HG02973 (cell line): Measurements from ENCODE around the gene GSDMA.

ENCODE experiments used
- ATAC-seq: cut with Tn5 transposase; IDR thresholded peaks from one replicate; pipeline ENCODE4 v1.9.1; 2021; ENCODE audit warnings: moderate library complexity; ENCODE audit not compliant: unreplicated experiment

GSDMA gene

GRCh38 chr17:39962642-39963220 lies at the start of gene GSDMA:
GSDMA (plus strand) TSS chr17:39963004; CDS start chr17:39965688, 2,684 bp downstream.
- ATAC-seq = no peak

GRCh38 chr17:39913989-39914388 lies 48.8 kb upstream of the GSDMA start:
- ATAC-seq = no peak

GRCh38 chr17:39915559-39915958 lies 47.2 kb upstream of the GSDMA start:
- no peak for ATAC-seq

- no peak for ATAC-seq
Measured at GRCh38 chr17:39916918-39917317, 45.9 kb upstream of the GSDMA start.

- no peak for ATAC-seq
Measured at GRCh38 chr17:39919087-39919683, 43.6 kb upstream of the GSDMA start.

GRCh38 chr17:39920218-39921210 lies 42.3 kb upstream of the GSDMA start:
- no peak for ATAC-seq

GRCh38 chr17:39921323-39921722 lies 41.5 kb upstream of the GSDMA start:
- ATAC-seq = no peak

- no peak for ATAC-seq
Measured at GRCh38 chr17:39922006-39922405, 40.8 kb upstream of the GSDMA start.

GRCh38 chr17:39923230-39923629 lies 39.6 kb upstream of the GSDMA start:
- ATAC-seq = no peak

- no peak for ATAC-seq
Measured at GRCh38 chr17:39923836-39924690, 38.7 kb upstream of the GSDMA start.

GRCh38 chr17:39924691-39925055 lies 38.1 kb upstream of the GSDMA start:
- ATAC-seq = no peak

- ATAC-seq = no peak
Measured at GRCh38 chr17:39925282-39926134, 37.3 kb upstream of the GSDMA start.

GRCh38 chr17:39926135-39926587 lies 36.6 kb upstream of the GSDMA start:
- peak; percentile 9 for ATAC-seq

- ATAC-seq = peak; percentile 14
Measured at GRCh38 chr17:39926588-39927100, 36.2 kb upstream of the GSDMA start.

GRCh38 chr17:39927101-39927928 lies 35.5 kb upstream of the GSDMA start, which contains the start of the genes LRRC3C and ORMDL3:
LRRC3C (plus strand) TSS chr17:39927732; CDS start chr17:39941524, 13,792 bp downstream.
ORMDL3 (minus strand) TSS chr17:39927601; CDS start chr17:39924203, 3,398 bp downstream.
- peak; percentile 61 for ATAC-seq

GRCh38 chr17:39927929-39928857 lies 34.6 kb upstream of the GSDMA start:
- peak; percentile 3 for ATAC-seq

GRCh38 chr17:39928858-39929645 lies 33.8 kb upstream of the GSDMA start:
- no peak for ATAC-seq
